ENCODE measurements around the gene TMEM72.

DNA sequence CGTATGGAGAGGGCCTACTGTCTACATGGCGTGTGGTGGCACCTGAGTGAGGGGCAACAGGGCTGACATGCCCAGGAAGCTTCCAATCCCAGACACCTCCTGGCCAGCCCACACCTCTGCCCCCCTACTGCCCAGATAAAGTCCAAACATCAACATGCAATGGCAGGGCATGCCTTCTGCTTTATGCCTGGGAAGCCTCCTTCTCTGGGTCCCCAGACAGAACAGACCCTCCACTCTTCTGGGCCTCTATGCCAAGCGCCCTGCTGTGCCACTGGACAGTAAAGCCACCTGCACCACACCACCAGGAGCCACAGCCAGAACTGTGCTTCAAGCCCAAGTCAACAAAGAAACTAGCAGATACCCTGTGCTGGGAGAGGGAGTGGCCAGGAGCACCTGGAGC lies 12.5 kb downstream of the TMEM72 start:
- TF ChIP-seq, protein P1, sequence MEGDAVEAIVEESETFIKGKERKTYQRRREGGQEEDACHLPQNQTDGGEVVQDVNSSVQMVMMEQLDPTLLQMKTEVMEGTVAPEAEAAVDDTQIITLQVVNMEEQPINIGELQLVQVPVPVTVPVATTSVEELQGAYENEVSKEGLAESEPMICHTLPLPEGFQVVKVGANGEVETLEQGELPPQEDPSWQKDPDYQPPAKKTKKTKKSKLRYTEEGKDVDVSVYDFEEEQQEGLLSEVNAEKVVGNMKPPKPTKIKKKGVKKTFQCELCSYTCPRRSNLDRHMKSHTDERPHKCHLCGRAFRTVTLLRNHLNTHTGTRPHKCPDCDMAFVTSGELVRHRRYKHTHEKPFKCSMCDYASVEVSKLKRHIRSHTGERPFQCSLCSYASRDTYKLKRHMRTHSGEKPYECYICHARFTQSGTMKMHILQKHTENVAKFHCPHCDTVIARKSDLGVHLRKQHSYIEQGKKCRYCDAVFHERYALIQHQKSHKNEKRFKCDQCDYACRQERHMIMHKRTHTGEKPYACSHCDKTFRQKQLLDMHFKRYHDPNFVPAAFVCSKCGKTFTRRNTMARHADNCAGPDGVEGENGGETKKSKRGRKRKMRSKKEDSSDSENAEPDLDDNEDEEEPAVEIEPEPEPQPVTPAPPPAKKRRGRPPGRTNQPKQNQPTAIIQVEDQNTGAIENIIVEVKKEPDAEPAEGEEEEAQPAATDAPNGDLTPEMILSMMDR (IDR thresholded peaks at IDR 0.05): no peak
- no peak for TF ChIP-seq POLR2AphosphoS5 (IDR thresholded peaks at IDR 0.05; ENCODE audit: insufficient read depth in 1 of 2, low read depth in 1 of 2)

All from vagina (tissue), 2 donors.